HG02623 (cell line): ENCODE data around the gene TLCD3B.
"Not testable (repeated sequence)": the region's sequence is repeated elsewhere in the genome, so short reads cannot be mapped to it uniquely, and the experiment has no call there.

Experiments used
- ATAC-seq: cut with Tn5 transposase; IDR thresholded peaks from one replicate; pipeline ENCODE4 v1.9.1; 2021; ENCODE audit warnings: moderate library complexity; ENCODE audit not compliant: unreplicated experiment

TLCD3B gene

DNA sequence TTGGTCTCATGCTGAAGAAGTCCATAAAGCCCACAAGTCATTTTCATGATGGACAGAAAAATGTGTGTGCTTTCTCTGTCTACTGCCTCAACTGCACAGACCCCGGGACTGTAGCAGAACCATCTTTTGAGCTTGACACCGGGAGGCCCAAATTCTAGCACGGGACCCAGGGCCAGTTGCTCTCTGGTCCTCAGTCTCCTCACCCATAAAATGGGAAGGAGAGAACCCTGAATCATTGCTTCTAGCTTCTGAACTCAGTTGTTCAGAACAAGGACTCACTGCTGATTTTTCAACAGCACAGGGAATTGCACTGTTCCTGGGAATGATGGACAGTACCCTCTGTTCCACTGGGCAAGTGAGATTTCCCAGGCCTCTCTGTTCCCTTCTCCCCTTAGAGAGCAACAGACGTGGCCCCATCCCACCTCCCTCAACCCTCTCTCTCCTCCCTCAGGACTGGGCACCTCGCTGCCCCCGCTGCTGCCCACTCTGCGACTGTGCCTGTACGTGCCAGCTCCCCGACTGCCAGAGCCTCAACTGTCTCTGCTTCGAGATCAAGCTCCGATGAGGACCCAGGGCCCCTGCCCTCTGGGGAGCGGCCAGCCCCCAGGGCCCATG, 32.3 kb upstream of the TLCD3B start:
- no peak for ATAC-seq

- ATAC-seq = no peak
Measured at GRCh38 chr16:30060836-30061554, 29.9 kb upstream of the TLCD3B start.

- ATAC-seq = no peak
Measured at GRCh38 chr16:30060346-30060745, 29.3 kb upstream of the TLCD3B start.

DNA sequence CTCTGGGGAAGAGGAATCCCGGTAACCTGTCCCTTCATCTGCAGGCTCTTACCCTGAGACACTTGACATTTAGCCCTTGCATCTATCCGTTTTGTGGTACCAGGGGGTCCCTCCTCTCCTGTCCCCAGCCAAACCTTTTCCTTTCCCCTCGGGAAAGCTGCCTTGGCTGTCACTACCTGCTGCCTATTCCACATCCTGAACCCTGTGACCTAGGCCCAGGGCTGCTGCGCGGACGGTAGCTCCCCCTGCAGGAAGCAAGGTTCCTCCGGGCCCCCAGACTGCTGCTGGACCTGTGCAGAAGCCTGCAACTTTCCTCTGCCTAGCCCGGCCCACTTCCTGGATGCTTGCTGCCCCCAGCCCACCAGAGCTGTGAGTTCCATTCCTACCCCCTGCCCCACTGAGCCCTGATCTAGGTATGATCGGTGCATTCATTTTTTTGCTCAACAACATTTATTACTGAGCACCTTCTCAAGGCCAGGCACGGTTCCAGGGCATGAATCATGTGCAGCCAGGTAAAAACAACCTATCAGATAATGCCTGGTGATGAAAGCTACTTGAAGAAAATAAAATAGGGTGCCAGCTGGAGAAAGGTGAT, 24.0 kb upstream of the TLCD3B start:
- ATAC-seq = no peak

DNA sequence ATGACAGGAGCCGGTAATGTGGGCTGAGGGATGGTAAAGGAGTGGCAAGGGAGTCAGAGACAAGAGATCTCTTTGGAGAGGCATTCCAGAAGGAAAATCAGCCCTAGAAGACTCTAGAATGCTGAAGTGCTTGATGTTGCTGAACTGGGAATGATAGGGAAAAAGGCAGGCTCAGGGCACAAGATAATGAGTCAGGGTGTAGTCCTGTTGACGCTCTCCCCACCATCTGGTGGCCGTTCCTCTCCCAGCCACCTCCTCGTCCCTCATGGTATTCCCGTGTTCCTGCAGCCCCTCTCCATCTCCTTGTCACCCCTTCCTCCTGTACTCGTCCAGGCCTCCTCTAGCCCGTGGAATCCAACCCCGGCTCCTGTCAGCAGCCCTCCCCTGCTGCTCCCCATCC, 23.4 kb upstream of the TLCD3B start:
- no peak for ATAC-seq

GRCh38 chr16:30053376-30054015, 22.4 kb upstream of the TLCD3B start:
- ATAC-seq = no peak

DNA sequence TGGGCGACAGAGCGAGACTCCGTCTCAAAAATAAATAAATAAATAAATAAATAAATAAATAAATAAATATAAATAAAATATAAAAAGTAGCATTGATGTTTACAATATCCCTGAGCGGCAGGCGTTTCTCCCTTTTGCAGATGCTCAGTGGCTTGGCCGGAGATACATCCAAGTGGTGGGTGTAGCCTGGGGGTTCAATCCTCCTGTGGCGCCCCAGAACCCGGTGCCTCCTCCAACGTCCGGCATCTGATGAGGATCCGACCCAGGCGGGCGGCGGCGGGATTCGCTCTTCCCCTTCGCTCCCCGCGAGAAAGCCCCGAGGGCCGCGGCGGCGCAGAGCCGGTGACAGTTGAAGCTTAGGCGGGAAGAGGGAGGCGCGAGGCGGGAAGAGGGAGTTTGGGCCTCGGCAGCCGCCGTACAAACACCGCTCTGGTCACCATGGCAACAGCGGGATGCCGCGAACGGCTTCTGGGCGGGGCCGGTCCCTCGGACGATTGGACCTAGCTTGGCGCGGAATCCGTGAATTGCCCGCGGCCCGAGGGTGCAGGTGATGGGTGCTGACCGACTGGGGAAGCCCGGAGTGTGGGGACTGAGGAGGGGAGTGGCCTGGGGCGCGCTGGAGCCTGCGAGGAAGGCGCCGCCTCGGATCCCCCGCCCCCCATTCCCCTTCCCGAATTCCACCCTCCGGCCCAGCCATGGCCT, 21.8 kb upstream of the TLCD3B start:
- ATAC-seq = no peak

GRCh38 chr16:30051518-30051917, 20.4 kb upstream of the TLCD3B start:
- no peak for ATAC-seq

- ATAC-seq = no peak
Measured at GRCh38 chr16:30049871-30050270, 18.8 kb upstream of the TLCD3B start.

DNA sequence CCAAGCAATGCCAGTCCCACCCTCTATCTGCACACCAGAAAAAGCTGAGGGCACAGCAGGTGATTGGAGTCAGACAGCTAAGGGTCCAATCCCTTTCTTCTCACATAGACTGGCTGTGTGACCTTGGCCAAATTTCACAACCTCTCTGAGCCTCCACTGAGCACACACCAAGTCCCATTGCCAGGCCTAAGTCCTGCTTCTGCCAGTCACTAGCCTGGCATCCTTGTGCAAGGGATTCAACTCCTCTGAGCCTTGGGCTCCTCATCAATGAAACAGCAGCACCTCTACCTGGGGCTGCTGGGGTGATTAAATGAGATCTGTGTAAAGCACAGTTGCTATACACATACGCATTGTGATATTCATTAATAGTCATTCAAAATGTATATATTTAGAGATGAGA, 15.5 kb upstream of the TLCD3B start:
- no peak for ATAC-seq

GRCh38 chr16:30046178-30046577, 15.1 kb upstream of the TLCD3B start:
- no peak for ATAC-seq

- no peak for ATAC-seq
Measured at GRCh38 chr16:30041841-30042240, 10.8 kb upstream of the TLCD3B start.

- not testable (repeated sequence) for ATAC-seq
Measured at GRCh38 chr16:30040690-30041089, 9.6 kb upstream of the TLCD3B start.

GRCh38 chr16:30040221-30040620, 9.2 kb upstream of the TLCD3B start:
- ATAC-seq = no peak

- ATAC-seq = no peak
Measured at GRCh38 chr16:30033270-30033669, 2.2 kb upstream of the TLCD3B start.

DNA sequence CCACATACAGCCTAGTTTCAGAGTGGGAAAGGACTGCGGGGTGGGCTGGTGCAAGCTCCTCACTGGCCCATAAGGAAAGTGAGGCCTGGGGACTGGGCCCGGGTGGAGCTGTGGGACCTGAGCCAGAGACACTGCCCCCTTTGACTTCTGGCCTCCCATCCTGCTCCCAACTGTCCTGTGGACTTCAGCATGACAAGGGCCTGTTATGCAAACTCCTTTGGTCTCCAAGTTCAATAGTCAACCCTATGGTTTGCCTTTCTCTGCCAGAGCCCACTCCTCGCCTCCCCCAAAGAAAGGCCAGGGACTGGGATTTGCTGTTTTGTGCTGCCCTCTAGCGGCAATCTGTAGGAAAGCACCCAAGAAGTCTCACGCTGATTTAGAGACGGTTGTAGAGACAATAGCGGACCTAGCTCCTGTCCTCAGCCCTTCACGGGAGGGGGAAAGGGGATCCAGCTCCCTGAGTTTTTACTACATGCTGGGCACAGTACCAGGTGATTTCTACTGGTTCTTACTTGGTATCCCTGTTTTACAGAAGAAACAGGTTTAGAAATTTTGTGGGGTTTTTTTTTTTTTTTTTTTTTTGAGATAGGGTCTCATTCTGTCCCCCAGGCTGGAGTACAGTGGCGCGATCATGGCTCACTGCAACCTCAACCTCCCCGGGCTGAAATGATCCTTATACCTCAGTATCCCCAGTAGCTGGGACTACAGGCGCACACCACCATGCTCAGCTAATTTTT, 1.2 kb upstream of the TLCD3B start:
- ATAC-seq = no peak

DNA sequence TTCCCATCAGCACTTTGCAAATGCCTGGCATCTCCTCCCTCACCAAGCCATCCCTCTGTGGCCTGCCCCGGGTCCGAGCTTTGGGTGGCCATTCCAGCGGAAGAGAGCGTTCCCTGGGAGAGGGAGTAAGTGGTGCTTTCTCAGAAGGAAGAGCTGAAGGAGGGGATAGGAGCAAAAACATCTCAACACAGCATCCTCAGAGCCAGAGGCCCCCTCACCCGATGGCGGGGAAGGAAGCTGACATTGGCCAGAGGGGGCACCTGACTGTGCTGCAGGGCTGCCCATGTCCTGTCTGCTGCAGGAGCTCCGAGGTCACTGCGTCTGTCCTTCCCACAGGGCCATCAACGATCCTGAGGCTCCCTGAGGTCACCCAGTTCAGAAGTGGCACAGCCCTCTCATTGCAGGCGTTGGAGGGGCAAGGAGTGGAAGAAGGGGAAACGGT, 427 bp upstream of the TLCD3B start:
- ATAC-seq = no peak

DNA sequence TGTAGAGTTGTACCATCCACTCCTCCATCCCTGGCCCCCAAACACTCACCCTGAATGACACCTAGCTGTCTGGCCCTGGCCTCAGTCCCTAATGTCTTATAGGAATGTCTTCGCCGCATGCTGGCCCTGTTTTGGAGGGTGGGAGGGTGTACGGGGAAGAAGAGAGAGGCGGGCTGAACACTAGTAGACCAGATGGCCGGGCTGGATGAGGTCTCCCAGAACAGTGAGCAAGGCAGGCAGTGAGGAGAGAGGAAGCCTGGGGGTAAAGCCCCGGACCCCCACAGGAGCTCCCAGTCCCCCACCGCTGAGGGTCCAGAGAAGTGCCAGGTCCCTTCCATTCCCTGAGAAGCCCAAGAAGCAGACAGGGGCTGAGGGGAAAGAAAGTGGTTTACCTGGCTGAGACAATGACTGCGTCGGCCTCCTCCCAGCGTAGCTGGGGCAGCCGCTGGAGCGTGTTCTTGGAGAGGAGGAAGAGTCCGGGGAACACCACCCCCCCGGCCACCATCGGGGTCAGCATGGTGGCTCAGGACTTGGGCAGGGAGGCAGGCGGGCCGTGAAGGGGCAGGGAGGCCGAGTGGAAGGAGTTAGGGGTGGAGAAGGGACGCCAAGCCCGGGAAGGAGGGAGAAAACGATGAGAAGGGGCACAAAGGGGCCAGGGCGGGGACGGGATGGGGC, 923 bp downstream of the TLCD3B start:
- ATAC-seq = no peak

DNA sequence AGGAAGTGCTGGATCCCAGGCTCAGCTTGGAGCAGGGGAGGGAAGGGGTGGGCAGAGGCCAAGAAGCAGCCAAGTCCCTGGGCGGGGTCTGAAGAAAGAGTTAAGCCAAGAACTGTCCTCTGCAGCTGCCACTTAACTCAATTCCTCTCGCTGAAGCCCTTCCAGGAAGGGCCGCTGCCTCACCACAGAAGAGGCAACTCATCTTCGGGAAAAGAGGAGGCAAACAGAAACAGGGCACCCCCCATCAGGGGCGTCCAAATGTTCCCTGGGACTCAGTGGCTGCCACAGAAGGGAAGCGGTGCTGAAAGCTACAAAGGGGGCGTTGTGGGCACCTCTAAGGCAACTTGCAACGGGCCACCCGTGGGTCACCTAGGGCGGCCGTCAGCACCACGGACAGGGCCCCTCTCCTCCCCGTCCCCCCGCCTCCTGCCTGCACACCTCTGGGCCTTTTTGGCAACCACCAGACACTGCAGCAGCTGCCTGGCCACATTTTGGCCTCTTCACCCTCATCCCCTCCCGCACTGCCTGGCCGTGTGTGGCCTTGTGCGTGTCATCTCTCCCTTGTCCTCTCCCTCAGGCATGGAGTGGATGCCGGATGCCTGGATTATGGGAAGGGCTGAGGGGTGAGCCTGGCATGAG, 2.5 kb downstream of the TLCD3B start:
- no peak for ATAC-seq
